22Rv1 (cell line): ENCODE measurements around the gene IRF1.

Source experiments
- CTCF ChIP-seq: fragments of 450-650 bp; IDR thresholded peaks from 2 replicates; pipeline ENCODE4 v1.5.1; 2017; ENCODE audit warnings: mild to moderate bottlenecking
- ZFX ChIP-seq: fragments of 450-650 bp; IDR thresholded peaks from 2 replicates; pipeline ENCODE4 v1.6.1; 2017; ENCODE audit warnings: antibody characterized with exemption, borderline replicate concordance

DNA sequence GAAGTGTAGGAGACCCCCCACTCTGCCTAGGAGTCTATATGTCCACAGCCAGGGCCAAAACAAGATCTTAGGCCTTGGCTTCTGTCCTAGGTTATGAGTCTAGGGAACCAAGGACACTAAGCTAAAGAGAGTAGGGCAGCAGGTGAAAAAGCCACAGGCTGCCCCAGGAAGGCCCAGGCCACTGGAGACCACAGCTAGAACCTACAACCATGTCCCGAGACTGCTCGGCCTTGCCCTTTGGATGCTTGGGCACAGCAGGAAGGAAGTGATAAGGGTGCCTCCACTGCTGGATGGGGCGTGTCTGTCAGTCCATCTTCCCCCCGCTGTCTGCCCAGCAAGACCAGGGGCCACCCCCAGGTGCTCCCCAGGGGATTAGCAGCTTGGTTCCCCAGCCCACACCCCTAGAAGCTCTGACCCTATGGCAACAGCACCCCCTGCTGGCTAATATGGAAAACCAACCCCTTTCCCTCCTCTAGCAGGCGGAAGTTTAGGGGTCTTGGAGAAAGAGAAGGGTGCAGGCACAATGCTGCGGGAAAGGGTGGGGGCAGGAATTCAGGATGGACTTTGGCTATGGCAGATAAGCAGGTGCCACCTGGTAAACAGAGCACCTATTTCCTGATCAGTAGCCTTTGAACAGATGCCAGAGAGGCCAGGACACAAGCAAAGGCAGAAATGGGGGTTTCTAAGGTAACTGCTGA, 10.5 kb upstream of the IRF1 start:
- TF ChIP-seq CTCF (peak; percentile 87), ZFX (no peak)
